GM12878 (cell line): ENCODE results near the gene RSBN1L. TPM values are rescaled to one million over a fixed set of nuclear protein-coding genes. Genes with fewer than 3 reads are reported as not detected.

ENCODE experiments used
- ATAC-seq: fragments of 200-7000 bp; cut with Tn5 transposase; 3 replicates; pipeline ENCODE4 v1.9.1; 2020; ENCODE audit warnings: mild to moderate bottlenecking, moderate library complexity
- BruUV-seq: library from RNA; stranded (reverse); fragments of 400-500 nt; replicated peaks from 2 replicates; lab custom pipeline; 2021; lab: Mats Ljungman, UMichigan
- CTCF ChIA-PET: fragments of 300-600 bp; sonication (Branson Sonifier 250); formaldehyde crosslinking; extraction: SDS; loops from one replicate; lab custom pipeline; 2021; ENCODE audit warnings: inconsistent platforms; lab: Yijun Ruan, JAX
- POLR2A ChIA-PET: fragments of 350-600 bp; formaldehyde crosslinking; extraction: SDS; loops from one replicate; lab custom pipeline; 2021; ENCODE audit warnings: inconsistent platforms; lab: Charles Lee
- RAD21 ChIA-PET: fragments of 300-600 bp; sonication (Branson Sonifier 250); formaldehyde crosslinking; loops from one replicate; lab custom pipeline; 2023; ENCODE audit warnings: antibody characterized with exemption; ENCODE audit not compliant: unreplicated experiment; lab: Charles Lee
- SMC1A ChIA-PET: fragments of 300-600 bp; sonication (Branson Sonifier 250); formaldehyde crosslinking; loops from one replicate; lab custom pipeline; 2023; ENCODE audit not compliant: unreplicated experiment, uncharacterized antibody; lab: Charles Lee
- DNase-seq: peaks from one replicate; pipeline ENCODE4 v3.0.0-alpha.2; 2011; ENCODE audit warnings: low read depth, low spot score
- FAIRE-seq: peaks from 3 replicates; lab custom pipeline; 2011; peaks lifted over from hg19 to GRCh38; lab: Jason Lieb, UNC
- H2AFZ ChIP-seq: 2 replicates; pipeline ENCODE4 v1.6.0; 2011; ENCODE audit warnings: low read depth, low read length, control low read depth; ENCODE audit not compliant: control insufficient read depth
- H3K27ac ChIP-seq: 2 replicates; pipeline ENCODE4 v1.5.1; 2011; ENCODE audit warnings: control low read depth; ENCODE audit not compliant: control insufficient read depth, insufficient read depth
- H3K27me3 ChIP-seq, 2 experiments: replicated peaks in 1 of 2; 2 replicates each; pipeline versions ENCODE4 v1.6.0 to v1.6.1; 2011; ENCODE audit warnings: low read length in 1 of 2; ENCODE audit not compliant: control insufficient read depth in 2 of 2, insufficient read depth in 2 of 2
- H3K36me3 ChIP-seq, 2 experiments: 2 replicates each; pipeline ENCODE4 v1.5.1; 2011; ENCODE audit warnings: low read length in 1 of 2; ENCODE audit not compliant: control insufficient read depth in 2 of 2, insufficient read depth in 2 of 2
- H3K4me1 ChIP-seq: 2 replicates; pipeline ENCODE4 v1.6.1; 2011; ENCODE audit warnings: mild to moderate bottlenecking, low read length, moderate library complexity, mixed read lengths; ENCODE audit not compliant: control insufficient read depth, insufficient read depth
- H3K4me2 ChIP-seq: 2 replicates; pipeline ENCODE4 v1.6.0; 2011; ENCODE audit warnings: control low read depth; ENCODE audit not compliant: control insufficient read depth, insufficient read depth
- H3K4me3 ChIP-seq: fragments of 200-600 bp; sonication (generic); 2 replicates; pipeline ENCODE4 v1.5.1; 2016
- H3K79me2 ChIP-seq: 2 replicates; pipeline ENCODE4 v1.6.0; 2011; ENCODE audit warnings: low read length; ENCODE audit not compliant: control insufficient read depth, insufficient read depth
- H3K9ac ChIP-seq: 2 replicates; pipeline ENCODE4 v1.8.0; 2011; ENCODE audit warnings: low read length, control low read depth, mixed read lengths; ENCODE audit not compliant: control insufficient read depth, insufficient read depth
- H3K9me3 ChIP-seq: replicated peaks from 3 replicates; pipeline ENCODE4 v1.5.1; 2011; ENCODE audit warnings: mild to moderate bottlenecking, low read length; ENCODE audit not compliant: control insufficient read depth, insufficient read depth
- H4K20me1 ChIP-seq: 2 replicates; pipeline ENCODE4 v1.6.0; 2011; ENCODE audit not compliant: control insufficient read depth, insufficient read depth
- BCL3 ChIP-seq: IDR thresholded peaks from 2 replicates; pipeline ENCODE4 v1.6.1; 2011; ENCODE audit warnings: borderline replicate concordance, low read depth, mild to moderate bottlenecking, moderate library complexity, low read length; ENCODE audit not compliant: insufficient read depth, poor library complexity, severe bottlenecking
- BCLAF1 ChIP-seq: fragments of 450-650 bp; IDR thresholded peaks from 2 replicates; pipeline ENCODE4 v1.6.1; 2017; ENCODE audit warnings: antibody characterized with exemption, mild to moderate bottlenecking, moderate library complexity
- CBX5 ChIP-seq: sonication (generic); IDR thresholded peaks from 2 replicates; pipeline ENCODE4 v1.6.1; 2016; ENCODE audit warnings: low read depth, moderate library complexity, mild to moderate bottlenecking, inconsistent platforms
- CUX1 ChIP-seq: IDR thresholded peaks from 2 replicates; pipeline ENCODE4 v1.6.1; 2012; ENCODE audit warnings: improper control_type of control experiment, low read depth, low read length; ENCODE audit not compliant: insufficient replicate concordance
- EED ChIP-seq: sonication (generic); IDR thresholded peaks from 2 replicates; pipeline ENCODE4 v1.6.1; 2016; ENCODE audit warnings: antibody characterized with exemption, low read depth
- FOXM1 ChIP-seq: IDR thresholded peaks from 2 replicates; pipeline ENCODE4 v1.6.1; 2012; ENCODE audit warnings: low read depth, mild to moderate bottlenecking, inconsistent platforms, low read length, moderate library complexity
- GABPA ChIP-seq: IDR thresholded peaks from 2 replicates; pipeline ENCODE4 v1.6.1; 2014; ENCODE audit warnings: antibody characterized with exemption, low read depth, mild to moderate bottlenecking, inconsistent platforms
- HDAC6 ChIP-seq: fragments of 200-600 bp; sonication (generic); IDR thresholded peaks from one replicate; pipeline ENCODE4 v1.8.0; 2017; ENCODE audit warnings: antibody characterized with exemption; ENCODE audit not compliant: unreplicated experiment
- JUNB ChIP-seq: IDR thresholded peaks from 2 replicates; pipeline ENCODE4 v1.6.1; 2016; ENCODE audit warnings: antibody characterized with exemption, mild to moderate bottlenecking
- MYC ChIP-seq: IDR thresholded peaks from 2 replicates; pipeline ENCODE4 v1.6.1; 2011; ENCODE audit warnings: mild to moderate bottlenecking, low read length, moderate library complexity, inconsistent platforms; ENCODE audit not compliant: insufficient read depth, insufficient replicate concordance, insufficient read length, severe bottlenecking
- NFYB ChIP-seq: IDR thresholded peaks from 2 replicates; pipeline ENCODE4 v1.6.1; 2011; ENCODE audit warnings: low read depth, mild to moderate bottlenecking, low read length, improper control_type of control experiment, moderate library complexity; ENCODE audit not compliant: insufficient read depth
- NR2C1 ChIP-seq: fragments of 450-650 bp; IDR thresholded peaks from 2 replicates; pipeline ENCODE4 v1.6.1; 2017; ENCODE audit warnings: antibody characterized with exemption, mild to moderate bottlenecking, moderate library complexity
- NR2F1 ChIP-seq: fragments of 450-650 bp; conservative IDR thresholded peaks from 2 replicates; pipeline ENCODE4 v1.6.1; 2017; ENCODE audit warnings: mild to moderate bottlenecking
- STAT3 ChIP-seq: IDR thresholded peaks from 2 replicates; pipeline ENCODE4 v1.6.1; 2011; ENCODE audit warnings: low read depth, low read length, improper control_type of control experiment
- ZSCAN29 ChIP-seq: fragments of 450-650 bp; IDR thresholded peaks from 2 replicates; pipeline ENCODE4 v1.6.1; 2017; ENCODE audit warnings: mild to moderate bottlenecking, moderate library complexity
- WGBS: methylation state at CpG from one replicate; pipeline ENCODE4 v1.1.6; 2016; ENCODE audit warnings: low lambda C conversion rate; ENCODE audit not compliant: insufficient replicate concordance, insufficient coverage; ENCODE audit errors: missing lambda C conversion rate; 5-methylcytosine and 5-hydroxymethylcytosine counted together
- in situ Hi-C: fragments of 300-500 bp; cut with MboI; formaldehyde crosslinking; loops from 9 replicates; pipeline ENCODE4 v1.14.3; 2018; ENCODE audit warnings: mixed read lengths
- intact Hi-C: fragments of 100-400 bp; cut with micrococcal nuclease; formaldehyde crosslinking; loops from one replicate; pipeline ENCODE4 v1.14.2; 2022; ENCODE audit not compliant: unreplicated experiment
- polyA plus RNA-seq, 11 experiments: library from polyadenylated mRNA; depleted of rRNA in 4 of 11; unstranded in 6 of 11; stranded (reverse) in 5 of 11; fragments of >200 nt; fragmentation: Nextera tagmentation in 4 of 11; fragmentation: Illumina TruSeq in 1 of 11; extraction: Ambion mirVana in 4 of 11; extraction: Trizol in 1 of 11; gene quantifications; 1 replicate in 1 of 11; 2 replicates in 10 of 11; pipeline versions ENCODE4 v1.2.1 to v1.2.3, GENCODE V29; 2011 to 2016; ENCODE audit warnings: inconsistent platforms in 2 of 11, missing spikeins in 2 of 11, low read depth in 1 of 11
- total RNA-seq, 4 experiments: library from RNA; depleted of rRNA in 3 of 4; stranded (reverse); fragments of >200 nt in 3 of 4; fragmentation: Illumina TruSeq in 1 of 4; extraction: Trizol in 1 of 4; gene quantifications; 2 replicates each; pipeline versions ENCODE4 v1.2.1 to v1.2.3, GENCODE V29; 2013 to 2021

The RSBN1L gene
- total and polyA plus RNA-seq, 10 of the 15 experiments (the other 5 are each of a cell fraction or from before 2014, with no cell fraction given): 4.5 to 23.7 (median 10.3) TPM

GRCh38 chr7:77796109-77796508 lies 99.8 kb downstream of the RSBN1L start:
- Histone ChIP-seq H3K27ac (no peak overlapping the region), H3K4me3 (peak overlapping the region; percentile 85; the same call in 1 of the 2 replicates)
- in situ Hi-C loops: no loop called here
- no peak for TF ChIP-seq GABPA
- TF ChIP-seq CUX1: no peak
- TF ChIP-seq CBX5: no peak
- TF ChIP-seq ZSCAN29: no peak
- no peak for TF ChIP-seq STAT3
- TF ChIP-seq MYC: no peak
- no peak for TF ChIP-seq FOXM1
- no peak for TF ChIP-seq NFYB
- no peak for TF ChIP-seq JUNB
- no peak for TF ChIP-seq BCLAF1
- no peak for TF ChIP-seq NR2C1
- TF ChIP-seq EED: no peak
- TF ChIP-seq BCL3: no peak
- no peak for TF ChIP-seq NR2F1
- no peak for TF ChIP-seq HDAC6

More at GRCh38 chr7:77796109-77796508, 99.8 kb downstream of the RSBN1L start:
- Histone ChIP-seq H3K4me2 (peak overlapping the region; percentile 70), H3K4me1 (peaks cover 2% of the 10 kb centered on the region; the same call in 1 of the 2 replicates), H3K9ac (no peak overlapping the region), H3K79me2 (peaks cover 62% of the 10 kb centered on the region), H4K20me1 (no peaks in the 10 kb centered on the region), H2AFZ (no peak overlapping the region), H3K36me3 (peaks cover 0 to 13% of the 10 kb centered on the region in 2 experiments; a peak in 2 of 4 replicates), H3K9me3 (no peaks in the 10 kb centered on the region), H3K27me3 (no peaks in the 10 kb centered on the region)
- ATAC-seq (no peak), DNase-seq (no peak), FAIRE-seq (no peak)
- 96% methylated on average over 3 of the region's 3 CpGs for WGBS
- intact Hi-C loops: no loop called here
- ChIA-PET CTCF (interaction anchor here (1.2 kb wide), 1 partner anchor 136 kb away, joined by 3 read pairs; no protein-coding TSS in a partner anchor), POLR2A (no interaction called here), RAD21 (no interaction called here), SMC1A (interaction anchor here (1.2 to 1.5 kb wide), 3 partner anchors 12 to 145 kb away, joined by 3 to 4 read pairs (median 4); no protein-coding TSS in a partner anchor)
- no TSS peak for BruUV-seq
